ENCODE data around the gene LRP1B.

- TF ChIP-seq CTCF (IDR thresholded peaks at IDR 0.05; ENCODE audit: borderline replicate concordance, extremely low read depth, low read length, poor library complexity, severe bottlenecking) (no peak), EZH2 (IDR thresholded peaks at IDR 0.05; ENCODE audit: borderline replicate concordance, low read depth, low read length, severe bottlenecking) (no peak)
Measured at GRCh38 chr2:142097711-142098110, 33.1 kb downstream of the LRP1B start.

Measured in DND-41 (cell line).